OCI-LY3 (cell line): ENCODE measurements around the gene RETREG1.

Experiments
- CTCF ChIP-seq: fragments of 200-600, 300-600 bp; sonication (generic); IDR thresholded peaks from 2 replicates; pipeline ENCODE4 v1.5.1; 2014; ENCODE audit warnings: antibody characterized with exemption, low read length, low read depth
- EZH2phosphoT487 ChIP-seq: fragments of 200-600 bp; shearing (Covaris generic); IDR thresholded peaks from 2 replicates; pipeline ENCODE4 v1.6.1; 2018; ENCODE audit warnings: antibody characterized with exemption, mixed run types, low read depth

- no peak for TF ChIP-seq EZH2phosphoT487
- no peak for TF ChIP-seq CTCF
Observed at GRCh38 chr5:16567365-16567764, 49.4 kb downstream of the RETREG1 start.
